Pancreas (tissue), 10 donors: ENCODE data around the gene PAX9. TPM values are rescaled to one million over a fixed set of nuclear protein-coding genes. Genes with fewer than 3 reads are reported as not detected.

Experiments
- ATAC-seq, 4 donors: fragments of 200-7000 bp; cut with Tn5 transposase; one replicate each; pipeline versions ENCODE4 v1.8.0 to v1.9.1; 2020; ENCODE audit warnings: mild to moderate bottlenecking in 4 of 4, moderate library complexity in 4 of 4
- DNase-seq, 6 donors: peaks; one replicate each; pipeline ENCODE4 v3.0.0-alpha.2; 2020
- FAIRE-seq: peaks from 2 replicates; lab custom pipeline; 2012; peaks lifted over from hg19 to GRCh38; lab: Jason Lieb, UNC
- H3K27ac ChIP-seq, 4 donors: fragments of 200-600 bp; sonication (generic); 1 replicate in 3 of 4; 2 replicates in 1 of 4; pipeline versions ENCODE4 v1.5.0 to v1.8.0; 2020
- H3K27me3 ChIP-seq, 4 donors: fragments of 200-600 bp; one replicate each; pipeline ENCODE4 v1.8.0; 2021
- H3K36me3 ChIP-seq, 3 donors: fragments of 200-600 bp; sonication (generic) in 1 of 3; one replicate each; pipeline versions ENCODE4 v1.5.0 to v1.8.0; 2020 to 2021
- H3K4me1 ChIP-seq, 3 donors: fragments of 200-600 bp; one replicate each; pipeline ENCODE4 v1.8.0; 2021
- H3K4me3 ChIP-seq, 4 donors: fragments of 200-600 bp; sonication (generic) in 2 of 4; one replicate each; pipeline versions ENCODE4 v1.5.0 to v1.8.0; 2020 to 2021
- H3K9me3 ChIP-seq, 4 donors: fragments of 200-600 bp; one replicate each; pipeline ENCODE4 v1.8.0; 2021
- CTCF ChIP-seq, 4 donors: fragments of 200-600 bp; sonication (generic) in 3 of 4; IDR thresholded peaks; one replicate each; pipeline versions ENCODE4 v1.5.0 to v1.8.0; 2021; ENCODE audit warnings: antibody characterized with exemption in 4 of 4
- WGBS, 2 donors: extraction: QIAGEN DNeasy Blood & Tissue Kit; methylation state at CpG; one replicate each; pipeline ENCODE4 v1.1.7; 2013; 5-methylcytosine and 5-hydroxymethylcytosine counted together
- intact Hi-C, 3 donors: fragments of 100-400 bp; cut with DNase I; formaldehyde crosslinking; loops; one replicate each; pipeline versions ENCODE4 v1.11.1 to v1.14.2; 2022
- polyA plus RNA-seq, 2 donors: library from polyadenylated mRNA; stranded (reverse); fragments of 200-250 nt; gene quantifications; one replicate each; pipeline ENCODE4 v1.2.3, GENCODE V29; 2013
- total RNA-seq, 6 donors: library from RNA; stranded (reverse); fragmentation: NEBNext Ultra II Directional in 4 of 6; extraction: Animal tissue kit (Norgen Biotek cat#: 25700) in 4 of 6; gene quantifications; one replicate each; pipeline versions ENCODE4 v1.2.1 to v1.2.4, GENCODE V29; 2021 to 2023
- donor health status: healthy with polysubstance abuse.
- donor health status: DM: no; HTN: no; CAD: no; lungs with moderate emphysema.
- donor health status: DM: no; HTN: no; CAD: no.
- donor health status: control.
- donor health status: control.
- donor health status: Bipolar disorder and iron deficiency.
- donor health status: DM: yes; HTN: yes; CAD: no.
- donor health status: DM: no; HTN: no; CAD: no.
- donor health status: DM: no; HTN: no; CAD: no.
- donor health status: DM: yes; HTN: yes; CAD: no.

Gene PAX9
- total and polyA plus RNA-seq, 8 donors: 0.04 to 0.23 (median 0.16) TPM; not detected in 4

GRCh38 chr14:36665887-36666415 is 4.3 kb downstream of the PAX9 start:
- DNase-seq (no peak), ATAC-seq (no peak), FAIRE-seq (no peak)
- H3K9me3 ChIP-seq: no peaks in the 10 kb centered on the region
- no peak overlapping the region for H3K27ac ChIP-seq
- H3K27me3 ChIP-seq: peaks cover 26 to 75% (median 30%) of the 10 kb centered on the region in 4 donors
- no peak for TF ChIP-seq CTCF (IDR thresholded peaks at IDR 0.05)
- intact Hi-C loops: no loop called here
- WGBS, 2 donors: 18 to 26% methylated on average over 17 to 18 of the region's 18 CpGs
- H3K4me3 ChIP-seq: no peak overlapping the region
- H3K4me1 ChIP-seq: peaks cover 7 to 14% (median 9%) of the 10 kb centered on the region in 3 donors
- H3K36me3 ChIP-seq: no peaks in the 10 kb centered on the region

DNA sequence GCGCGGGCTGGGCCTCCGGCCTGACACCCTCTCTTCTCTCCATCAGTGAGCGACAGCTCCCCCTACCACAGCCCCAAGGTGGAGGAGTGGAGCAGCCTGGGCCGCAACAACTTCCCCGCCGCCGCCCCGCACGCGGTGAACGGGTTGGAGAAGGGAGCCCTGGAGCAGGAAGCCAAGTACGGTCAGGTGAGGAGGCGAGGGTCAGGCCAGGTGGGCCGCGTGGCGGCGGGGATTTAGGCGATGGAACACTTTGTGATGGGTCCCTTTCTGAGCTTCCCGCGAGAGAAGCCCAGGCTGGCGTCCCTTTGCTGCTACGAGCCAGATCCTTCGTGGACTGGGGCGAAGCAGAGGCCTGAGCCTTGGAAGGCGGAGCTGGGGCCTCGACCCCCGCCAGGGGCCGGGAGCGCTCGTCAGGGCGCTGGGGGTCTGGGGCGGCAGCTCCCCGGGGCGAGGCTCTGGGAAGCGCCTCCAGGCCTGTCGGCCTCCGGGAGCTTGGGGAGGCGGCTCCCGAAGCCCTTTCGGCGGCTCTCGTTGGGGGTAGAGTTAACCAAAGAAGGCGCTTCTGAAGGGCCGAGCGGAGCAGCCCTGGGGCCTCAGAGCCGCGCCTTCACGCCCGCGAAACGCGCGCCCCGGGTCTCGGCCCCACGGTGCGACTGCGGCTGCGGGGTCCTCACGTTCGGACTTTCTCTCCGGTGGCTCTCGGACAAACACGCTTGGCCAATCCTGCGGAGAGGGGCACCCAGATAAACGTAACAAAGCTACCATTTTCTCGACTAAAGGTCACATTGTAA is 5.0 kb downstream of the PAX9 start:
- 6 to 7% methylated on average over 56 to 68 of the region's 68 CpGs for WGBS, 2 donors
- no peak for TF ChIP-seq CTCF (IDR thresholded peaks at IDR 0.05)
- intact Hi-C loops: no loop called here
- peaks cover 25 to 76% (median 34%) of the 10 kb centered on the region in 4 donors for H3K27me3 ChIP-seq
- DNase-seq (peak in 1 of 6 donors; percentile 78), FAIRE-seq (no peak), ATAC-seq (no peak)
- peak overlapping the region in 1 of 4 donors; percentile 19 for H3K4me3 ChIP-seq
- H3K9me3 ChIP-seq: no peaks in the 10 kb centered on the region
- peaks cover 7 to 10% (median 9%) of the 10 kb centered on the region in 3 donors for H3K4me1 ChIP-seq
- no peak overlapping the region for H3K27ac ChIP-seq
- H3K36me3 ChIP-seq: no peaks in the 10 kb centered on the region

- ATAC-seq: no peak
- no peak for FAIRE-seq
Measured at GRCh38 chr14:36667679-36668078, 6.0 kb downstream of the PAX9 start.

GRCh38 chr14:36671149-36671548 is 9.5 kb downstream of the PAX9 start:
- Histone ChIP-seq H3K9me3 (no peaks in the 10 kb centered on the region), H3K27ac (no peak overlapping the region), H3K4me3 (no peak overlapping the region), H3K36me3 (no peaks in the 10 kb centered on the region), H3K4me1 (no peaks in the 10 kb centered on the region), H3K27me3 (peaks cover 25 to 88% (median 37%) of the 10 kb centered on the region in 4 donors)
- TF ChIP-seq CTCF (IDR thresholded peaks at IDR 0.05): no peak
- FAIRE-seq: no peak
- intact Hi-C loops: no loop called here
- no peak for ATAC-seq
- WGBS, 2 donors: 33 to 54% methylated on average over 3 of the region's 3 CpGs
- DNase-seq: no peak

More at GRCh38 chr14:36667679-36668078, 6.0 kb downstream of the PAX9 start:
- DNase-seq: no peak
- 7 to 12% methylated on average over 4 of the region's 4 CpGs for WGBS, 2 donors
- Histone ChIP-seq H3K27me3 (peaks cover 25 to 80% (median 38%) of the 10 kb centered on the region in 4 donors), H3K9me3 (no peaks in the 10 kb centered on the region), H3K4me1 (peaks cover 6 to 9% (median 7%) of the 10 kb centered on the region in 3 donors), H3K36me3 (no peaks in the 10 kb centered on the region), H3K4me3 (no peak overlapping the region), H3K27ac (no peak overlapping the region)
- intact Hi-C loops: no loop called here
- TF ChIP-seq CTCF (IDR thresholded peaks at IDR 0.05): no peak

DNA sequence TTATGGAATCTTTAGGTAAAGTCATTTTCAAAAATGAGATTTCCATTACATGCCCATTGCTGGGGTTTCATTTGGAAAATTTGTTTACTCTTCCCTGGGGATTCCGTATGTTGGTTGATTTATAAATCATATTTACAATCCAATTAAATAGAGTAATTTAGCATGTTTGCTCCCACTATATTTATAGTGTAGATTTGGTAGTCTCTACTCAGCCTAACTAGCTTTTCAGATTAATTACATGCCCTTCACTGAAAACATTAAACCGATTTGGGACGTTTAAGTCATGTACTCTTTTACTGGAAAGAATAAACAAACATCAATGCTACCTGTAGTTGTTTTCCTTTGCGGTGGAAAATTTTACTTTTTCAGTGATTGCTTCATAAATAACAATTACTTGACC is 10.4 kb downstream of the PAX9 start:
- intact Hi-C loops: no loop called here
- no peaks in the 10 kb centered on the region for H3K4me1 ChIP-seq
- 56 to 61% methylated on average over 4 of the region's 4 CpGs for WGBS, 2 donors
- H3K27ac ChIP-seq: no peak overlapping the region
- no peak for TF ChIP-seq CTCF (IDR thresholded peaks at IDR 0.05)
- H3K9me3 ChIP-seq: no peaks in the 10 kb centered on the region
- ATAC-seq: no peak
- no peak for DNase-seq
- peaks cover 25 to 83% (median 36%) of the 10 kb centered on the region in 4 donors for H3K27me3 ChIP-seq
- no peak for FAIRE-seq
- H3K36me3 ChIP-seq: no peaks in the 10 kb centered on the region
- no peak overlapping the region for H3K4me3 ChIP-seq
